Ovary (tissue), 9 donors: ENCODE measurements around the gene RETN. TPM values are rescaled to one million over a fixed set of nuclear protein-coding genes. Genes with fewer than 3 reads are reported as not detected.

ENCODE experiments used
- DNase-seq, 5 donors: peaks; one replicate each; pipeline ENCODE4 v3.0.0-alpha.2; 2019 to 2020
- H3K27ac ChIP-seq, 2 donors: fragments of 200-600 bp; one replicate each; pipeline versions ENCODE4 v1.5.1 to v1.8.0; 2019 to 2022
- H3K27me3 ChIP-seq: fragments of 200-600 bp; one replicate; pipeline ENCODE4 v1.8.0; 2022
- H3K36me3 ChIP-seq: fragments of 200-600 bp; sonication (generic); one replicate; pipeline ENCODE4 v1.5.1; 2019
- H3K4me1 ChIP-seq: one replicate; pipeline ENCODE4 v1.8.1; 2013; ENCODE audit warnings: mild to moderate bottlenecking, moderate library complexity; ENCODE audit not compliant: insufficient read depth
- H3K4me3 ChIP-seq: fragments of 200-600 bp; sonication (generic); one replicate; pipeline ENCODE4 v1.5.1; 2017
- H3K9me3 ChIP-seq, 2 donors: fragments of 200-600 bp in 1 of 2; sonication (generic) in 1 of 2; one replicate each; pipeline versions ENCODE4 v1.5.1 to v1.8.1; 2013 to 2019; ENCODE audit warnings: mild to moderate bottlenecking in 1 of 2, moderate library complexity in 1 of 2
- EP300 ChIP-seq: sonication (generic); formaldehyde crosslinking; IDR thresholded peaks from one replicate; pipeline ENCODE4 v1.6.1; 2017; ENCODE audit warnings: antibody characterized with exemption
- POLR2A ChIP-seq: fragments of 450-650 bp; IDR thresholded peaks from one replicate; pipeline ENCODE4 v1.6.1; 2017; ENCODE audit warnings: antibody characterized with exemption, mild to moderate bottlenecking, moderate library complexity
- WGBS, 3 donors: extraction: QIAGEN DNeasy Blood & Tissue Kit in 1 of 3; methylation state at CpG; one replicate each; pipeline versions ENCODE4 v1.1.5 to v1.1.7; 2013 to 2017; 5-methylcytosine and 5-hydroxymethylcytosine counted together
- intact Hi-C, 4 donors: fragments of 100-400 bp; cut with DNase I; formaldehyde crosslinking; loops; one replicate each; pipeline versions ENCODE4 v1.11.0 to v1.15.1; 2022 to 2023
- polyA plus RNA-seq, 2 donors: library from polyadenylated mRNA; stranded (reverse); fragments of 200-250 nt in 1 of 2; fragments of 350-450 nt in 1 of 2; fragmentation: Illumina TruSeq in 1 of 2; extraction: RNeasy Lipid Tissue Mini Kit (QIAGEN cat#74804) in 1 of 2; gene quantifications; one replicate each; pipeline ENCODE4 v1.2.3, GENCODE V29; 2013 to 2014
- total RNA-seq, 7 donors: library from RNA; depleted of rRNA in 2 of 7; stranded (reverse); fragments of >200 nt in 2 of 7; fragmentation: NEBNext Ultra II Directional in 3 of 7; extraction: Animal tissue kit (Norgen Biotek cat#: 25700) in 3 of 7; gene quantifications; one replicate each; pipeline versions ENCODE4 v1.1.0 to v1.2.4, GENCODE V29; 2016 to 2023
- TF ChIP-seq, protein P1 (sequence below), 3 donors: fragments of 450-650 bp in 2 of 3; fragments of 200-600 bp in 1 of 3; IDR thresholded peaks; one replicate each; pipeline versions ENCODE4 v1.5.1 to v1.8.0; 2016 to 2022; ENCODE audit warnings: antibody characterized with exemption in 3 of 3, mild to moderate bottlenecking in 1 of 3
- donor health status: DM: no; HTN: no; CAD: no; lungs with moderate emphysema.
- donor health status: DM: no; HTN: no; CAD: no.
- donor health status: Bipolar disorder and iron deficiency.
- donor health status: DM: yes; HTN: yes; CAD: no.
- donor health status: DM: no; HTN: no; CAD: no.
- donor health status: DM: yes; HTN: yes; CAD: no.

RETN gene
- total and polyA plus RNA-seq, 9 donors, result 0.46 to 0.52 (median 0.48) TPM; not detected in 6

- no peaks in the 10 kb centered on the region for H3K36me3 ChIP-seq
- DNase-seq, result no peak
- H3K27ac ChIP-seq, result no peak overlapping the region
- WGBS, 3 donors, result 82 to 87% (median 84%) methylated on average over 14 of the region's 14 CpGs
- no peaks in the 10 kb centered on the region for H3K9me3 ChIP-seq
- no peaks in the 10 kb centered on the region for H3K27me3 ChIP-seq
- TF ChIP-seq, protein P1, sequence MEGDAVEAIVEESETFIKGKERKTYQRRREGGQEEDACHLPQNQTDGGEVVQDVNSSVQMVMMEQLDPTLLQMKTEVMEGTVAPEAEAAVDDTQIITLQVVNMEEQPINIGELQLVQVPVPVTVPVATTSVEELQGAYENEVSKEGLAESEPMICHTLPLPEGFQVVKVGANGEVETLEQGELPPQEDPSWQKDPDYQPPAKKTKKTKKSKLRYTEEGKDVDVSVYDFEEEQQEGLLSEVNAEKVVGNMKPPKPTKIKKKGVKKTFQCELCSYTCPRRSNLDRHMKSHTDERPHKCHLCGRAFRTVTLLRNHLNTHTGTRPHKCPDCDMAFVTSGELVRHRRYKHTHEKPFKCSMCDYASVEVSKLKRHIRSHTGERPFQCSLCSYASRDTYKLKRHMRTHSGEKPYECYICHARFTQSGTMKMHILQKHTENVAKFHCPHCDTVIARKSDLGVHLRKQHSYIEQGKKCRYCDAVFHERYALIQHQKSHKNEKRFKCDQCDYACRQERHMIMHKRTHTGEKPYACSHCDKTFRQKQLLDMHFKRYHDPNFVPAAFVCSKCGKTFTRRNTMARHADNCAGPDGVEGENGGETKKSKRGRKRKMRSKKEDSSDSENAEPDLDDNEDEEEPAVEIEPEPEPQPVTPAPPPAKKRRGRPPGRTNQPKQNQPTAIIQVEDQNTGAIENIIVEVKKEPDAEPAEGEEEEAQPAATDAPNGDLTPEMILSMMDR (IDR thresholded peaks at IDR 0.05), result no peak
- TF ChIP-seq POLR2A (no peak), EP300 (no peak)
- no peaks in the 10 kb centered on the region for H3K4me1 ChIP-seq
- H3K4me3 ChIP-seq, result no peak overlapping the region
- intact Hi-C loops, result no loop called here
Observed at GRCh38 chr19:7662657-7663056, 6.2 kb upstream of the RETN start.

- no peak overlapping the region for H3K4me3 ChIP-seq
- no peak overlapping the region for H3K27ac ChIP-seq
- no peak for DNase-seq
- WGBS, 3 donors, result 59 to 72% (median 63%) methylated on average over 7 of the region's 7 CpGs
- H3K4me1 ChIP-seq, result no peaks in the 10 kb centered on the region
- H3K9me3 ChIP-seq, result no peaks in the 10 kb centered on the region
- TF ChIP-seq, protein P1 (IDR thresholded peaks at IDR 0.05), result no peak
- intact Hi-C loops, result no loop called here
- H3K36me3 ChIP-seq, result no peaks in the 10 kb centered on the region
- H3K27me3 ChIP-seq, result no peaks in the 10 kb centered on the region
Observed at GRCh38 chr19:7663706-7664105, 5.1 kb upstream of the RETN start.

GRCh38 chr19:7665076-7665475, 3.8 kb upstream of the RETN start:
- no peak for TF ChIP-seq EP300
- TF ChIP-seq, protein P1 (IDR thresholded peaks at IDR 0.05), result no peak
- no peak for TF ChIP-seq POLR2A
- intact Hi-C loops, result no loop called here
- no peak overlapping the region for H3K4me3 ChIP-seq
- H3K27me3 ChIP-seq, result no peaks in the 10 kb centered on the region
- H3K4me1 ChIP-seq, result no peaks in the 10 kb centered on the region
- H3K36me3 ChIP-seq, result no peaks in the 10 kb centered on the region
- no peak overlapping the region for H3K27ac ChIP-seq
- DNase-seq, result no peak
- WGBS, 3 donors, result 15 to 20% (median 16%) methylated on average over 4 of the region's 4 CpGs
- no peaks in the 10 kb centered on the region for H3K9me3 ChIP-seq

- H3K27me3 ChIP-seq, result no peaks in the 10 kb centered on the region
Observed at GRCh38 chr19:7669641-7670040, 792 bp downstream of the RETN start.

More at GRCh38 chr19:7669641-7670040, 792 bp downstream of the RETN start:
- no peaks in the 10 kb centered on the region for H3K9me3 ChIP-seq
- no peak for DNase-seq
- TF ChIP-seq, protein P1 (IDR thresholded peaks at IDR 0.05), result no peak
- TF ChIP-seq POLR2A (no peak), EP300 (no peak)
- no peak overlapping the region for H3K4me3 ChIP-seq
- no peaks in the 10 kb centered on the region for H3K36me3 ChIP-seq
- intact Hi-C loops, result loop anchor here in 1 of 4 donors (10.0 kb wide), 1 partner anchor 315 kb away; no protein-coding TSS in a partner anchor
- 15 to 22% (median 16%) methylated on average over 9 of the region's 9 CpGs for WGBS, 3 donors
- no peak overlapping the region for H3K27ac ChIP-seq
- no peaks in the 10 kb centered on the region for H3K4me1 ChIP-seq
